GM12875 (cell line): ENCODE data around the gene TTC8.
"Not testable (repeated sequence)": the region's sequence is repeated elsewhere in the genome, so short reads cannot be mapped to it uniquely, and the experiment has no call there.

Source experiments
- H3K4me3 ChIP-seq: one replicate; pipeline ENCODE4 v1.5.1; 2011; ENCODE audit warnings: low read depth, low read length, control low read depth
- TF ChIP-seq, protein P1 (sequence below): IDR thresholded peaks from 2 replicates; pipeline ENCODE4 v1.5.1; 2011; ENCODE audit warnings: low read depth, mild to moderate bottlenecking, control low read depth, inconsistent platforms, low read length, moderate library complexity, borderline replicate concordance; ENCODE audit not compliant: insufficient read depth

Gene TTC8

DNA sequence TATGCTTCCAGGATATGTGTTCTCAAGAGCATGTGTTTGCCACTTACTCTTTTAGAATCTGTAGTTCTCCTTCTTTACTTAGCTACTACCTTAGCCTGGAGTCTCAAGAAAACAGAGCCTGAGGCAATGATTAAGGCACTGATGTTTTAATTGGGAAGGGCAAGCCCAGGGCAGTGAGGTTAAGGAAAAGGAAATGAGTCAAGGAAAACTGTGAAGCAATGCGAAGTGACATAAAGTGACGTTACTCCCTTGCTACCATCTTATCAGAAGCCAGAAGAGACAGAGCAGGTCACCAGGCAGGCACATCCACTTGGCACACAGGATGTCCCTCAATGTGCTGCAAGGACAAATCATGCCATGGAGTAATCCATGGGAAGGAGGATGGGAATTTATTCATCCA, 20.4 kb upstream of the TTC8 start:
- H3K4me3 ChIP-seq, result no peak overlapping the region
- TF ChIP-seq, protein P1, sequence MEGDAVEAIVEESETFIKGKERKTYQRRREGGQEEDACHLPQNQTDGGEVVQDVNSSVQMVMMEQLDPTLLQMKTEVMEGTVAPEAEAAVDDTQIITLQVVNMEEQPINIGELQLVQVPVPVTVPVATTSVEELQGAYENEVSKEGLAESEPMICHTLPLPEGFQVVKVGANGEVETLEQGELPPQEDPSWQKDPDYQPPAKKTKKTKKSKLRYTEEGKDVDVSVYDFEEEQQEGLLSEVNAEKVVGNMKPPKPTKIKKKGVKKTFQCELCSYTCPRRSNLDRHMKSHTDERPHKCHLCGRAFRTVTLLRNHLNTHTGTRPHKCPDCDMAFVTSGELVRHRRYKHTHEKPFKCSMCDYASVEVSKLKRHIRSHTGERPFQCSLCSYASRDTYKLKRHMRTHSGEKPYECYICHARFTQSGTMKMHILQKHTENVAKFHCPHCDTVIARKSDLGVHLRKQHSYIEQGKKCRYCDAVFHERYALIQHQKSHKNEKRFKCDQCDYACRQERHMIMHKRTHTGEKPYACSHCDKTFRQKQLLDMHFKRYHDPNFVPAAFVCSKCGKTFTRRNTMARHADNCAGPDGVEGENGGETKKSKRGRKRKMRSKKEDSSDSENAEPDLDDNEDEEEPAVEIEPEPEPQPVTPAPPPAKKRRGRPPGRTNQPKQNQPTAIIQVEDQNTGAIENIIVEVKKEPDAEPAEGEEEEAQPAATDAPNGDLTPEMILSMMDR, result no peak

DNA sequence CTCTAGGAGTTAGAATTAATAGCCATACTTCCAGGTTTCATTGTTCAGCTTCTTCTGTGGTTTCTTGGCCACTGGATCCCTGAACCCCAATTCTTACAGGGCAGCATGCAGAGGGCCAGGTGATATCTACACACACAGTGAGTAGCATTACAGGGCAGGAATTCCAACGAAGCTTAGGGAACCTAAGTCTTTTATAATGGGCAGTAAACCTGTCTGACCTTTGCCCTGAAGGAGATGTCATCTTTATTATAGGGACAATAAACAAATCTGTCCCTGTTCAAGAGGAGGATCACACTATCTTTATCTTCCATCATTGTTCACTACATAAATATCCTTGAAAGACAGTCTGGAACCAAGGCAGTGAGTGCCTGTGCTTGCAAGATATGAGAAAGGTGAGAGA, 20.0 kb upstream of the TTC8 start:
- TF ChIP-seq, protein P1, result no peak
- no peak overlapping the region for H3K4me3 ChIP-seq

DNA sequence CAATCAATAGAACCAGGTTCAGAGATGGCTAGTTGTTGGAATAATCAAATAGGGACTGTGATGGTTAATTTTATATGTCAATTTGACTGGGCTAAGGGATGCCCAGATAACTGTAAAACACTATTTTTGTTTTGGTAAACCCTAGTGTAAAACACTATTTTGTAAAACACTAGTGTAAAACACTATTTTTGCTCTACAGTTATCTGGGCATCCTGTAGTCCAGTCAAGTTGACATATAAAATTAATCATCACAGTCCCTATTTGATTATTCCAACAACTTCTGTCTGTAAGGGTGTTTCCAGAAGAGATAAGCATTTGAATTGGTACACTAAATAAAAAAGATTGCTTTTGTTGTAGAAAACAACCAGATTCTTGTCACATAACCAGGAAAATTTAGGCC, 16.1 kb upstream of the TTC8 start:
- no peak overlapping the region for H3K4me3 ChIP-seq
- TF ChIP-seq, protein P1, result no peak

DNA sequence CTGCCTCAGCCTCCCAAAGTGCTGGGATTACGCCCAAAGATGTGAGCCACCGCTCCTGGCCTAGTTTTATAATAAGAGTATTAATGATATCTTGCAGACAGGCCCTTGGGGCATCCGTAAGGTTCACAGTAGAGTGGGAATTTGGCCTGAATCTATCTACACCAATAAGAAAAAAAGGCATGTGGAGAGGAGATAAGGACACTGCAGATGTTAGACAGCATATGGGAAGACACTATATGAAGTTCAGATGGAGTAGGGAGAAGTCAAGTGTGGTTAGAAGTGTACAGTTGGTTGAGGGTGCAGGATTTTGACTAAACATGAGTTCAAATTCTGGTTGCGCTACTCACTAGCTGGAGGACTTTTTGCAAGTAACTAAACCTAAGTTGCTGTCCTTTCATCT, 8.5 kb upstream of the TTC8 start:
- no peak overlapping the region for H3K4me3 ChIP-seq
- TF ChIP-seq, protein P1, result no peak

DNA sequence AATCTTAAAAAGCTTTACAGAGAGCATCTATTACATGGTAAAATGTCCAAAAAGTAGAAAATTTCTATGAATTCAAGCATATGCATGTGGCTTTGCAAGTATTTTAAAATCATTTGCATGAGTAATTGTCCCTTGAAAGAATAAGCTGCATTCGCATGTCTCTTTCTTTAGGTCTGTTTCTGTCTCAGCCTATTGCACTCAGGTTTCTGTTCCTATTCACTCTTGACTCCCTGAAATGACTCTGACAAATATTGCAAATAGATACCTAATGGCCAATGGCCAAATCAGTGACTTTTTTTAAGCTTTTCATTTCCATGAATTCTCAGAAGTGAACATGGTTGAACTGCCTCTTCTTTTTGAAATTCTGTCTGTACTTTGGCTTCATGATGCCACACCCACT, 6.4 kb upstream of the TTC8 start:
- TF ChIP-seq, protein P1, result no peak

DNA sequence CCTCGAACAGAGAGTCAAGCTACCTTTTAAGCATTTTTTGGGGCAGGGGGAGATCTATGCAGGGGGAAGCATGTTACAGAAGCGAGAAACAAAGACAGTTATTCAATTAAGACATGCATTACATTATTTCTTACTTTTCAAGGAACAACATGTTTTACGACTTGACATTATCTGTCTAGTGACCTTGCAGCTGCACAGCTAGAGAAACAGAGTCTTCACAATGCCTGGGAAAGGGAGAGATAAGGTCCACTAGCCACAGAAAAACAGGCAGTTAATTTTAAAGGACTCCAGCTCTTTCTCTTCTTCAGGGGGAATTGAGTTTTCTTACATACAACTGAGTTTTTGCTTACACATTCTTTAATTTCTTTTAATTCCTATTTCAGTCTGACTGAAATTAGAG, 4.8 kb upstream of the TTC8 start:
- H3K4me3 ChIP-seq, result not testable (repeated sequence)

More for the DNA sequence above, 6.4 kb upstream of the TTC8 start:
- no peak overlapping the region for H3K4me3 ChIP-seq

DNA sequence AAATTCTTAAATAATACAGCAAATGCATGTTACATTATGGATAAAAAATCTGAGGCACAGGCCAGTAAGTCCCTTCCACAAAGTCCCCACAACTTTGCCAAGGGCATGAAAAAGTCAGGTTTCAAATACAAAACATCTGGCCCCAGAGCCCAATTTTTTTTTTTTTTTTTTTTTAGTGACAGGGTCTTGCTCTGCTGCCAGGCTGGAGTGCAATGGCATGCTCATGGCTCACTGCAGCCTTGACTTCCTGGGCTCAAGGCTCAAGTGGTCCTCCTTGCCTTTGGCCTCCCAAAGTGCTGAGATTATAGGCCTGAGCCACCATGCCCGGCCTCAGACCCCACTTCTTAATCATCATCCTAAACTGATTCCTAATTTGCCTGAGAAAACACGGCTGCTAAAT, 3.1 kb upstream of the TTC8 start:
- no peak overlapping the region for H3K4me3 ChIP-seq
- TF ChIP-seq, protein P1, result no peak

DNA sequence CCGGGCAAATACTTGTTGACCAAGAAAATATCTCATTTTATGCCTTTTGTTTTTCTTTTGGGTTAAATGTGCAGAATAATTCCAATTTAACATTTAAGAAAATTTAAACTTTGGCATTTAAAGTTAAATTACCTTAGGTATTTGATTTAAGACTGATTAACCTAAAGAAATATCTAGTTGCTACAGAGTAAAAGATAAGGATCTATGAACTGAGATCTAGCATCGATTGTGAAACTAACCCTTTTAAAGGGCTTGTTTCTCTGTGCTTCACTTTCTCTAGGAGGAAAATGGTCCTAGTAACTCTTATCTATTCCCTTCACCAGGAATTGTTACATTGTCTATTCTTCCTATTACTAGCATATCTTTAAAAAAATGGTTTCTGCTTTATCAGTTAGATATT, 2.6 kb upstream of the TTC8 start:
- no peak overlapping the region for H3K4me3 ChIP-seq

More for the DNA sequence above, 2.6 kb upstream of the TTC8 start:
- TF ChIP-seq, protein P1, result no peak
